H9 (cell line): Measurements from ENCODE around the gene TYW1. TPM values are rescaled to one million over a fixed set of nuclear protein-coding genes. Genes with fewer than 3 reads are reported as not detected.

ENCODE experiments used
- DNase-seq: peaks from one replicate; pipeline ENCODE4 v3.0.0-alpha.2; 2017
- H2AFZ ChIP-seq: one replicate; pipeline ENCODE4 v1.6.1; 2013; ENCODE audit warnings: mild to moderate bottlenecking, low read length, control low read depth, moderate library complexity
- H2AK5ac ChIP-seq: 2 replicates; pipeline ENCODE4 v1.6.1; 2013; ENCODE audit warnings: low read length, control low read depth, mixed read lengths; ENCODE audit not compliant: insufficient read length
- H2BK120ac ChIP-seq: one replicate; pipeline ENCODE4 v1.6.1; 2013; ENCODE audit warnings: low read depth, mild to moderate bottlenecking, low read length, control low read depth, inconsistent platforms; ENCODE audit not compliant: poor library complexity, severe bottlenecking
- H2BK12ac ChIP-seq: 2 replicates; pipeline ENCODE4 v1.6.1; 2013; ENCODE audit warnings: low read length, control low read depth, mixed read lengths, low read depth; ENCODE audit not compliant: insufficient read length
- H2BK15ac ChIP-seq: 2 replicates; pipeline ENCODE4 v1.6.1; 2013; ENCODE audit warnings: low read depth, low read length, control low read depth
- H2BK20ac ChIP-seq: one replicate; pipeline ENCODE4 v1.6.1; 2013; ENCODE audit warnings: low read depth, mild to moderate bottlenecking, low read length, control low read depth, inconsistent platforms; ENCODE audit not compliant: poor library complexity, severe bottlenecking
- H2BK5ac ChIP-seq: 2 replicates; pipeline ENCODE4 v1.6.1; 2013; ENCODE audit warnings: low read length, control low read depth, mixed read lengths; ENCODE audit not compliant: insufficient read length
- H3K14ac ChIP-seq: 2 replicates; pipeline ENCODE4 v1.6.1; 2013; ENCODE audit warnings: low read length, control low read depth; ENCODE audit not compliant: insufficient read depth
- H3K18ac ChIP-seq: 2 replicates; pipeline ENCODE4 v1.6.1; 2013; ENCODE audit warnings: low read depth, mild to moderate bottlenecking, mixed read lengths, low read length, control low read depth; ENCODE audit not compliant: insufficient read length
- H3K23ac ChIP-seq: 2 replicates; pipeline ENCODE4 v1.6.1; 2013; ENCODE audit warnings: low read length, control low read depth, mixed read lengths, low read depth; ENCODE audit not compliant: insufficient read length
- H3K23me2 ChIP-seq: 2 replicates; pipeline ENCODE4 v1.6.1; 2013; ENCODE audit warnings: low read depth, mild to moderate bottlenecking, mixed read lengths, low read length, control low read depth; ENCODE audit not compliant: insufficient read length, poor library complexity, severe bottlenecking
- H3K27ac ChIP-seq: 2 replicates; pipeline ENCODE4 v1.5.1; 2013; ENCODE audit warnings: low read length, control low read depth, mixed read lengths, low read depth; ENCODE audit not compliant: insufficient read length
- H3K27me3 ChIP-seq: 2 replicates; pipeline ENCODE4 v1.6.1; 2013; ENCODE audit warnings: low read length, control low read depth, inconsistent platforms; ENCODE audit not compliant: insufficient read depth
- H3K4ac ChIP-seq: 2 replicates; pipeline ENCODE4 v1.6.1; 2013; ENCODE audit warnings: low read depth, mild to moderate bottlenecking, control low read depth, inconsistent platforms, low read length, moderate library complexity
- H3K4me1 ChIP-seq: 2 replicates; pipeline ENCODE4 v1.6.1; 2013; ENCODE audit warnings: low read length, control low read depth, inconsistent platforms; ENCODE audit not compliant: insufficient read depth
- H3K4me2 ChIP-seq: 2 replicates; pipeline ENCODE4 v1.6.1; 2013; ENCODE audit warnings: low read length, control low read depth, mixed read lengths; ENCODE audit not compliant: insufficient read length, insufficient read depth
- H3K56ac ChIP-seq: 2 replicates; pipeline ENCODE4 v1.6.1; 2013; ENCODE audit warnings: low read depth, mild to moderate bottlenecking, mixed read lengths, low read length, control low read depth; ENCODE audit not compliant: insufficient read length
- H3K79me1 ChIP-seq: 2 replicates; pipeline ENCODE4 v1.6.1; 2013; ENCODE audit warnings: low read depth, mild to moderate bottlenecking, moderate library complexity, low read length, control low read depth, inconsistent platforms; ENCODE audit not compliant: insufficient read depth, poor library complexity, severe bottlenecking
- H3K79me2 ChIP-seq: 2 replicates; pipeline ENCODE4 v1.6.1; 2013; ENCODE audit warnings: low read length, control low read depth, inconsistent platforms; ENCODE audit not compliant: insufficient read depth
- H3K9ac ChIP-seq: 2 replicates; pipeline ENCODE4 v1.6.1; 2013; ENCODE audit warnings: low read length, control low read depth, mixed read lengths; ENCODE audit not compliant: insufficient read length; ENCODE audit errors: extremely low read depth
- H3K9me3 ChIP-seq: one replicate; pipeline ENCODE4 v1.6.1; 2013; ENCODE audit warnings: low read depth, low read length, inconsistent platforms; ENCODE audit not compliant: control insufficient read depth
- H3T11ph ChIP-seq: one replicate; pipeline ENCODE4 v1.6.1; 2013; ENCODE audit warnings: mild to moderate bottlenecking, low read length, control low read depth, inconsistent platforms
- H4K20me1 ChIP-seq: one replicate; pipeline ENCODE4 v1.6.1; 2013; ENCODE audit not compliant: control insufficient read depth, insufficient read length, insufficient read depth
- H4K5ac ChIP-seq: 2 replicates; pipeline ENCODE4 v1.6.1; 2013; ENCODE audit warnings: low read depth, mild to moderate bottlenecking, mixed read lengths, low read length, control low read depth; ENCODE audit not compliant: insufficient read length
- H4K8ac ChIP-seq: replicated peaks from 2 replicates; pipeline ENCODE4 v1.6.1; 2013; ENCODE audit warnings: low read length, control low read depth, mixed read lengths, low read depth; ENCODE audit not compliant: insufficient read length
- H4K91ac ChIP-seq: 2 replicates; pipeline ENCODE4 v1.6.1; 2013; ENCODE audit warnings: low read depth, mild to moderate bottlenecking, moderate library complexity, mixed read lengths, low read length, control low read depth; ENCODE audit not compliant: insufficient read length
- H3K27ac Mint-ChIP-seq, 3 experiments: 2 replicates in 2 of 3; 3 replicates in 1 of 3; pipeline ENCODE4 v1.8.0; 2020 to 2021; ENCODE audit warnings: mixed read lengths in 3 of 3, mild to moderate bottlenecking in 1 of 3, moderate library complexity in 1 of 3
- H3K27me3 Mint-ChIP-seq: 2 replicates; pipeline ENCODE4 v1.8.0; 2021; ENCODE audit warnings: low read depth, mild to moderate bottlenecking, moderate library complexity, mixed read lengths
- H3K36me3 Mint-ChIP-seq, 3 experiments: 2 replicates in 2 of 3; 3 replicates in 1 of 3; pipeline ENCODE4 v1.8.0; 2020 to 2021; ENCODE audit warnings: low read depth in 3 of 3, mixed read lengths in 3 of 3; ENCODE audit not compliant: insufficient read depth in 1 of 3
- H3K4me1 Mint-ChIP-seq, 2 experiments: 2 replicates each; pipeline ENCODE4 v1.8.0; 2020; ENCODE audit warnings: mixed read lengths in 2 of 2
- H3K4me3 Mint-ChIP-seq, 2 experiments: 2 replicates in 1 of 2; 3 replicates in 1 of 2; pipeline ENCODE4 v1.8.0; 2020 to 2021; ENCODE audit warnings: mild to moderate bottlenecking in 2 of 2, mixed read lengths in 2 of 2, moderate library complexity in 1 of 2
- H3K9me3 Mint-ChIP-seq, 2 experiments: 2 replicates in 1 of 2; 3 replicates in 1 of 2; pipeline ENCODE4 v1.8.0; 2020; ENCODE audit warnings: mild to moderate bottlenecking in 2 of 2, mixed read lengths in 2 of 2, moderate library complexity in 1 of 2
- WGBS: extraction: QIAGEN DNeasy Blood & Tissue Kit; methylation state at CpG from one replicate; pipeline ENCODE4 v1.1.7; 2013; ENCODE audit warnings: missing lambda C conversion rate, low lambda C conversion rate, mixed read lengths; ENCODE audit not compliant: insufficient read length; ENCODE audit errors: extremely low coverage; 5-methylcytosine and 5-hydroxymethylcytosine counted together
- total RNA-seq: library from RNA; stranded (reverse); gene quantifications from 2 replicates; pipeline ENCODE4 v1.2.1, GENCODE V29; 2021
- TF ChIP-seq, protein P1 (sequence below): fragments of 200-600 bp; sonication (generic); conservative IDR thresholded peaks from 3 replicates; pipeline ENCODE4 v1.8.0; 2021; ENCODE audit warnings: antibody characterized with exemption, mild to moderate bottlenecking

The TYW1 gene
- total RNA-seq, 1 experiment from 2014 or later = 22.3 TPM

DNA sequence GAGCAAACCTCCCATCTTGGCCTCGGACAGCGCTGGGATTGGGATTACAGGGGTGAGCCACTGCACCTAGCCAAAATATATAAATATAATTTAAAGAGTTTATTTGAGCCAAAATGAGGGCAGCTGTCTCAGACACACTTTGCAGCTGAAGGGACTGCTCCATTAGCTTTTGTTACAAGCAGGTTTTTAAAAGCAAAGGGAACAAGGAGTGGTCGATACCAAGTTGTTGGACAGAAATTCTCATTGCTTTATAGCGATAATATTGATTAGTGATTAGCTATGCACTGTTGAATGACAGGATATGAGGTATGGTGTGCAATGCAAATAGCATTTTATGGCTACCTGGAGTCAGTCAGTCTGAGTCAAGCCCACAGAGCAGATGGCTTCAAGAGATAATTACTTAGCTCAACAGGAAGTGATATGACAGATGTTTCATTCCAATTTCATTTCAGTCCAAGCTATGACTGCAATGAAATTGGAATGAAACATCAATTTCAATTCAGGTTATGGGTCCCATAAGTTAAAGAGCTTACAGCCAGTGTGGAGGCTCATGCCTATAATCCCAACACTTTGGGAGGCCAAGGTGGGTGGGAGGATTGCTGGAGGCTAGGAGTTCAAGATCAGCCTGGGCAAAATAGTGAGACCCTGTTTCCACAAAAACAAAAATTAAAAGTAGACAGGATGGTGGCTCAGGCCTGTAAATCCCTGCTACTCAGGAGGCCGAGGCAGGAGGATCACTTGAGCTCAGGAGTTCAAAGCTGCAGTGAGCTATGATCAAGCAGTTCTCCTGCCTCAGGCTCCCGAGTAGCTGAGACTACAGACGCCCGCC, 23.1 kb downstream of the TYW1 start:
- no peak overlapping the region for H3K27ac Mint-ChIP-seq
- no peak overlapping the region for H3K4me2 ChIP-seq
- H3T11ph ChIP-seq = no peak overlapping the region
- H2AK5ac ChIP-seq = no peak overlapping the region
- WGBS = no CpG with 5 or more reads among the region's 8 CpGs
- H2BK5ac ChIP-seq = no peak overlapping the region
- H2BK15ac ChIP-seq = no peak overlapping the region
- H3K79me1 ChIP-seq = no peaks in the 10 kb centered on the region
- H3K56ac ChIP-seq = no peak overlapping the region
- H3K4me1 Mint-ChIP-seq = no peaks in the 10 kb centered on the region
- H3K4ac ChIP-seq = no peak overlapping the region
- H3K27me3 Mint-ChIP-seq = no peaks in the 10 kb centered on the region
- no peak for DNase-seq
- H4K8ac ChIP-seq = no peak overlapping the region
- H3K9ac ChIP-seq = no peak overlapping the region
- no peaks in the 10 kb centered on the region for H3K23me2 ChIP-seq
- no peak overlapping the region for H3K4me3 Mint-ChIP-seq
- H4K20me1 ChIP-seq = no peaks in the 10 kb centered on the region
- TF ChIP-seq, protein P1, sequence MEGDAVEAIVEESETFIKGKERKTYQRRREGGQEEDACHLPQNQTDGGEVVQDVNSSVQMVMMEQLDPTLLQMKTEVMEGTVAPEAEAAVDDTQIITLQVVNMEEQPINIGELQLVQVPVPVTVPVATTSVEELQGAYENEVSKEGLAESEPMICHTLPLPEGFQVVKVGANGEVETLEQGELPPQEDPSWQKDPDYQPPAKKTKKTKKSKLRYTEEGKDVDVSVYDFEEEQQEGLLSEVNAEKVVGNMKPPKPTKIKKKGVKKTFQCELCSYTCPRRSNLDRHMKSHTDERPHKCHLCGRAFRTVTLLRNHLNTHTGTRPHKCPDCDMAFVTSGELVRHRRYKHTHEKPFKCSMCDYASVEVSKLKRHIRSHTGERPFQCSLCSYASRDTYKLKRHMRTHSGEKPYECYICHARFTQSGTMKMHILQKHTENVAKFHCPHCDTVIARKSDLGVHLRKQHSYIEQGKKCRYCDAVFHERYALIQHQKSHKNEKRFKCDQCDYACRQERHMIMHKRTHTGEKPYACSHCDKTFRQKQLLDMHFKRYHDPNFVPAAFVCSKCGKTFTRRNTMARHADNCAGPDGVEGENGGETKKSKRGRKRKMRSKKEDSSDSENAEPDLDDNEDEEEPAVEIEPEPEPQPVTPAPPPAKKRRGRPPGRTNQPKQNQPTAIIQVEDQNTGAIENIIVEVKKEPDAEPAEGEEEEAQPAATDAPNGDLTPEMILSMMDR = no peak
- no peak overlapping the region for H2BK12ac ChIP-seq
- H3K18ac ChIP-seq = no peak overlapping the region
- H3K9me3 ChIP-seq = no peaks in the 10 kb centered on the region
- no peak overlapping the region for H3K27ac ChIP-seq
- H2BK20ac ChIP-seq = no peak overlapping the region
- H2AFZ ChIP-seq = no peak overlapping the region
- H3K36me3 Mint-ChIP-seq = peaks cover 19 to 65% (median 53%) of the 10 kb centered on the region in 3 experiments; a peak in 6 of 7 replicates
- no peak overlapping the region for H2BK120ac ChIP-seq
- no peaks in the 10 kb centered on the region for H3K79me2 ChIP-seq
- no peaks in the 10 kb centered on the region for H3K9me3 Mint-ChIP-seq
- no peak overlapping the region for H3K23ac ChIP-seq
- no peaks in the 10 kb centered on the region for H3K27me3 ChIP-seq
- H3K14ac ChIP-seq = no peak overlapping the region
- no peak overlapping the region for H4K91ac ChIP-seq
- H4K5ac ChIP-seq = no peak overlapping the region
- no peaks in the 10 kb centered on the region for H3K4me1 ChIP-seq
